ENCODE measurements around the gene CORO6. TPM values are rescaled to one million over a fixed set of nuclear protein-coding genes. Genes with fewer than 3 reads are reported as not detected.

CORO6 gene
- total RNA-seq, 1 donor, result 20.3 TPM

DNA sequence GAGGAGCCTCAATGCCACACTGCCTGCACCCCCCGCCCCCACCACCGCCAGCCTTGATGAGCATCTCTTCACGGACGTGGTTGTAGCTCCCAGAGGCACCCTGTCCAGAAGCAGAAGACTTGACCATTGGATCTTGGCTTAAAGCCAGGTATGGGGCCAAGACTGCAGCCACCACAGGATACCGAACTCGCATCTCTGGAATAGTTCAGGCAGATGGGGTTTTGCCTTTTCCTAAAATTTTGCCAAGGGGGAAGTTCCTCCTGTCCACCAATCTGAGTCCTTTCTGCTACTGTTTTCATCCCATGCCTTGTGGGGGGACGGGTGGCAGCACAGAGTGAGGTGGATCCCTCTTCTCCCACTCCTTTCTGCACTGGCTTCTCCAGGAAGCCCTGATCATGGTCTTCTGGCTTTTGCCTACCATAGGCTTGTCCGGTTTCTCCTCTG lies 939 bp downstream of the CORO6 start:
- Histone ChIP-seq H3K36me3 (ENCODE audit: insufficient read depth, low read length) (no peaks in the 10 kb centered on the region), H4K20me1 (ENCODE audit: insufficient read depth, low read length) (peaks cover 12% of the 10 kb centered on the region), H3K27ac (ENCODE audit: low read depth, low read length) (no peak overlapping the region), H3K9me3 (ENCODE audit: low read depth, low read length) (no peaks in the 10 kb centered on the region), H3K4me2 (ENCODE audit: insufficient read depth, low read length) (peak overlapping the region; percentile 87), H3K27me3 (ENCODE audit: insufficient read depth, low read length) (no peaks in the 10 kb centered on the region), H3K4me3 (ENCODE audit: insufficient read depth, low read length) (peak overlapping the region; percentile 88), H3K79me2 (ENCODE audit: insufficient read depth, low read length) (no peaks in the 10 kb centered on the region), H2AFZ (ENCODE audit: low read length) (no peak overlapping the region), H3K4me1 (ENCODE audit: insufficient read depth, low read length) (peaks cover 25% of the 10 kb centered on the region)
- peak; percentile 83 for DNase-seq (ENCODE audit: insufficient read length, low spot score, missing footprints)
- TF ChIP-seq, protein P1, sequence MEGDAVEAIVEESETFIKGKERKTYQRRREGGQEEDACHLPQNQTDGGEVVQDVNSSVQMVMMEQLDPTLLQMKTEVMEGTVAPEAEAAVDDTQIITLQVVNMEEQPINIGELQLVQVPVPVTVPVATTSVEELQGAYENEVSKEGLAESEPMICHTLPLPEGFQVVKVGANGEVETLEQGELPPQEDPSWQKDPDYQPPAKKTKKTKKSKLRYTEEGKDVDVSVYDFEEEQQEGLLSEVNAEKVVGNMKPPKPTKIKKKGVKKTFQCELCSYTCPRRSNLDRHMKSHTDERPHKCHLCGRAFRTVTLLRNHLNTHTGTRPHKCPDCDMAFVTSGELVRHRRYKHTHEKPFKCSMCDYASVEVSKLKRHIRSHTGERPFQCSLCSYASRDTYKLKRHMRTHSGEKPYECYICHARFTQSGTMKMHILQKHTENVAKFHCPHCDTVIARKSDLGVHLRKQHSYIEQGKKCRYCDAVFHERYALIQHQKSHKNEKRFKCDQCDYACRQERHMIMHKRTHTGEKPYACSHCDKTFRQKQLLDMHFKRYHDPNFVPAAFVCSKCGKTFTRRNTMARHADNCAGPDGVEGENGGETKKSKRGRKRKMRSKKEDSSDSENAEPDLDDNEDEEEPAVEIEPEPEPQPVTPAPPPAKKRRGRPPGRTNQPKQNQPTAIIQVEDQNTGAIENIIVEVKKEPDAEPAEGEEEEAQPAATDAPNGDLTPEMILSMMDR (IDR thresholded peaks at IDR 0.05; ENCODE audit: extremely low read depth, low read depth, low read length), result no peak

DNA sequence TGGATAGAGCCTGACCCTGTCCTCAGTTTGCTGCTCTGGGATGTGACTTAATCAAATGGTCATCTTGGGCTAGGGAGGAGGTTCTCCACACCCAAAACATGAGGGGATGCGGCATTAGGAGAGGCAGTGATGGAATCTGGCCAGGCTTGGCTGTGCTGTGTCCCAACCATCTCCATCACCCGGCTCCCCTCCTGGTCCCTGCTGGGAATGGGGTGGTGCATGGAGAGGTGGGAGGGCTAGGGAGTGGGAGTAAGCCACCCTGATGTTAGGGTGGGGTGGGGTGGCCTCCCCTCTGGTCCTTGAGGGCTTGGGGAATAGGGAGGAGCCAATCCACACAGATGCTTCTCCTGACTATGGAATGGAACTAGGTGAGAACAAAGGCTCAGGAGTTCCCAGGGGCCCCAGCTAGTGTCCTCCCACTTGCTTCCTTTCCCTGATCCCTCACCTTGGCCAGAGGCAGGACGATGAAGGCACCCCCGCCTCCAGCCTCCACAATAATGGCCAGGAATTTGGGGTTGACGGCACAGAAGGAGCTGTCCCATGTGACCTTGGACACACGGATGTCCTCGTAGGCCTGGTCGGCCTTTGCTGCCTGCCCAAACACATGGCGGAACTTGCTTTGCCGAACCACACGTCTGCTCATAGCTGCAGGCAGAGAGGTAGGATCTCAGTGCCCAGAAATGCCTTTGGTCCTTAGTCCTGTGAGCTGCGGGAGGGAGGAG lies 1.8 kb downstream of the CORO6 start:
- Histone ChIP-seq H4K20me1 (ENCODE audit: insufficient read depth, low read length) (peaks cover 12% of the 10 kb centered on the region), H3K4me3 (ENCODE audit: insufficient read depth, low read length) (no peak overlapping the region), H3K79me2 (ENCODE audit: insufficient read depth, low read length) (no peaks in the 10 kb centered on the region), H3K4me1 (ENCODE audit: insufficient read depth, low read length) (peaks cover 25% of the 10 kb centered on the region), H3K36me3 (ENCODE audit: insufficient read depth, low read length) (no peaks in the 10 kb centered on the region), H3K4me2 (ENCODE audit: insufficient read depth, low read length) (peak overlapping the region; percentile 87), H3K9me3 (ENCODE audit: low read depth, low read length) (no peaks in the 10 kb centered on the region), H3K27ac (ENCODE audit: low read depth, low read length) (no peak overlapping the region), H3K27me3 (ENCODE audit: insufficient read depth, low read length) (no peaks in the 10 kb centered on the region), H2AFZ (ENCODE audit: low read length) (no peak overlapping the region)
- DNase-seq (ENCODE audit: insufficient read length, low spot score, missing footprints), result peak; percentile 49
- TF ChIP-seq, protein P1 (IDR thresholded peaks at IDR 0.05; ENCODE audit: extremely low read depth, low read depth, low read length), result no peak

DNA sequence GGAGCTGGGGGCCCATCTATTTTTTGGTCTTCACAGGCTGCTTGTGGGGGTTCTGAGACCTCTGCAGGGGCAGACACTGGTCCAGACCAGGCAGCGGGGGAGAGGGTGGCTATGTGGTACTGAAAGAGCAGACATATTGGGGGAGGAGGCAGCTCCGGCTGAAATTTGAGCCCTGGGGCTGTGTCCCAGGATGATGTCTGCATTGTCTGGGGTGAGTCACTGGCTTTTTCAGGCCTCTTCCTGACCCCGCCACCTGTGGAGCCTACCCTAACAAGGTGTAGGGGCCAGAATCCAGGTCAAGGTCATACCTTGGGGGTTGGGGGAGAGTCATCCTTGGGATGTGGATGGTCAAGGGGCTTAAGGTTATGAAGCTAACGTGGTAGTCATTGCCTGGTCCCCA lies 2.4 kb downstream of the CORO6 start:
- Histone ChIP-seq H3K27me3 (ENCODE audit: insufficient read depth, low read length) (no peaks in the 10 kb centered on the region), H3K27ac (ENCODE audit: low read depth, low read length) (no peak overlapping the region), H3K79me2 (ENCODE audit: insufficient read depth, low read length) (no peaks in the 10 kb centered on the region), H3K9me3 (ENCODE audit: low read depth, low read length) (no peaks in the 10 kb centered on the region), H3K4me2 (ENCODE audit: insufficient read depth, low read length) (no peak overlapping the region), H3K4me1 (ENCODE audit: insufficient read depth, low read length) (peaks cover 19% of the 10 kb centered on the region), H4K20me1 (ENCODE audit: insufficient read depth, low read length) (peaks cover 12% of the 10 kb centered on the region), H3K4me3 (ENCODE audit: insufficient read depth, low read length) (no peak overlapping the region), H3K36me3 (ENCODE audit: insufficient read depth, low read length) (no peaks in the 10 kb centered on the region), H2AFZ (ENCODE audit: low read length) (no peak overlapping the region)
- DNase-seq (ENCODE audit: insufficient read length, low spot score, missing footprints), result peak; percentile 87
- TF ChIP-seq, protein P1 (IDR thresholded peaks at IDR 0.05; ENCODE audit: extremely low read depth, low read depth, low read length), result no peak

DNA sequence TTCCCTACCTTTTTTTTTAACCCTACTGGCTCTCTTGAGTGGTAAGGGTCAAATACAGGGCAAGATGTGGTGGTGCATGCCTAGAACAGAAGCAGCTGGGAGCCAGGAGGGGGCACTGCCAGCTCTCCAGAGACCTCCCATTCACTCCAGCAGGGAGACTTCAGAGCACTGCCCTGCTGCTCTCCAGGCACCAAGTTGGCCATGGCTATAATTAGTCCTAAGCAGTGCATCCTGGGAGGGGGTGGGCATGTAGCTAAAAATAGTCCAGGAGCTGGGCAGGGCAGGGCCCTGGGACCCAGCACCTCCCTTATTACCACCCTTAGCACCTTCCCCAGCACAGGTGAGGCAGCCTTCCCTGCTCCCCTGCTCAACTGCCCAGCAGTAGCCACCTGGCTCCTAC lies 3.5 kb downstream of the CORO6 start:
- no peak overlapping the region for H3K4me3 ChIP-seq (ENCODE audit: insufficient read depth, low read length)

More for the DNA sequence above, 3.5 kb downstream of the CORO6 start:
- no peak overlapping the region for H3K27ac ChIP-seq (ENCODE audit: low read depth, low read length)
- peaks cover 12% of the 10 kb centered on the region for H4K20me1 ChIP-seq (ENCODE audit: insufficient read depth, low read length)
- no peak overlapping the region for H3K4me2 ChIP-seq (ENCODE audit: insufficient read depth, low read length)
- no peaks in the 10 kb centered on the region for H3K27me3 ChIP-seq (ENCODE audit: insufficient read depth, low read length)
- no peaks in the 10 kb centered on the region for H3K9me3 ChIP-seq (ENCODE audit: low read depth, low read length)
- TF ChIP-seq, protein P1 (IDR thresholded peaks at IDR 0.05; ENCODE audit: extremely low read depth, low read depth, low read length), result peak; percentile 33
- no peak overlapping the region for H2AFZ ChIP-seq (ENCODE audit: low read length)
- H3K79me2 ChIP-seq (ENCODE audit: insufficient read depth, low read length), result no peaks in the 10 kb centered on the region
- DNase-seq (ENCODE audit: insufficient read length, low spot score, missing footprints), result peak; percentile 93
- no peaks in the 10 kb centered on the region for H3K36me3 ChIP-seq (ENCODE audit: insufficient read depth, low read length)
- H3K4me1 ChIP-seq (ENCODE audit: insufficient read depth, low read length), result peaks cover 17% of the 10 kb centered on the region

All from osteoblast (primary cell).